Measurements from ENCODE around the gene PITPNC1.
A peak's percentile ranks its signal among the peaks of the same experiment; 100 is the strongest.
"Not testable (repeated sequence)": the region's sequence is repeated elsewhere in the genome, so short reads cannot be mapped to it uniquely, and the experiment has no call there.

The PITPNC1 gene

DNA sequence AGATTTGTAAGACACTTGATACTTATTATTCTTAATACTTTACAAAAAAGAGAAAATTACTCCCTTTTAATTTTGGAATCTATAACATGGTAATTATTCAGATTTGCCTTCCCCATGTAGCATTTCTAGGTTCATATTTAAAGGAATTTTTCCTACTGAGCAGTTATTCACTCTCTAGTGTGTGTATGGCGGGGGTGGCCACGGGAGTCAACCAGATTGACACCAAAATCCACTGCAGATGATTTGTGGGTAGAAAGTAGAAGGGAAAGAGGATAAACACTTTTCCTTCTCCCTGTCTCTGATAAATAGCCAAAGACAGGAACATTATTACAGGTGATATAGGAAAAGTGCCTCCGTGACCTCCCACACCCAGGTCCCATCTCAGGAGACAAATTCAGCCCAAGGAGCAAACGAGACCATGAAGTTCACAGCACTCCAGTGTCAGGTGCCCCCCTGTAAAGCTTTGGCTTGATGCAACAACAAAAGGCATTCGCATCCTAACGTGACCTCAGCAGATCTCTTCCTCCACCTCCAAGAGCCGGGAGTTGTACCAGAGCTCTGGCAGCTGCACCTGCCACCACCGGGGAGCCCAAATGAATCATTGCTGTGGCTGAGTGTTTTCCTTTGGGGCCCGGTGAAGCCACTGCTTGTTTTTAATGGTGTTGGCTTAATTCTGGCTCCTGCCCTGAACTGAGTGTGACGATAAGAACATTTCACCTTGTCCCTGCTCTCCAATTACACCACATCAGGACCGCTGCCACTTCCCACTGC is 248.0 kb downstream of the PITPNC1 start:
- no peak for DNase-seq (ENCODE audit: low read depth)

DNA sequence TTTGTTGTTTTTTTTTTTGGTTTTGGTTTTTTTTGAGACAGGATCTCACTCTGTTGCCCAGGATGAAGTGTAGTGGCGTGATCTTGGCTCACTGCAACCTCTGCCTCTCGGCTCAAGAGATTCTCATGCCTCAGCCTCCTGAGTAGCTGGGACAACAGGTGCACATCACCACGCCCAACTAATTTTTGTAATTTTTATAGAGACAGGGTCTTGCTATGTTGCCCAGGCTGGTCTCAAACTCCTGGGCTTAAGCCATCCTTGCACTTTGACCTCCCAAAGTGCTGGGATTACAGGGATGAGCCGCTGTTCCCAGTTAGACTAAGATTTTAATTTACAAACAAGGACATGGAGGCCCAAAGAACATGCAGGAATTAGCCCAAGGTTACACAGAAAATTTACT is 248.9 kb downstream of the PITPNC1 start:
- DNase-seq (ENCODE audit: low read depth) = no peak

- DNase-seq (ENCODE audit: low read depth) = peak; percentile 44
These were observed 251.5 kb downstream of the PITPNC1 start for GRCh38 chr17:67628580-67629013.

- DNase-seq (ENCODE audit: low read depth) = peak; percentile 74
These were observed 252.9 kb downstream of the PITPNC1 start for GRCh38 chr17:67629971-67630320.

- not testable (repeated sequence) for DNase-seq (ENCODE audit: low read depth)
These were observed 253.8 kb downstream of the PITPNC1 start for GRCh38 chr17:67630836-67631235.

DNA sequence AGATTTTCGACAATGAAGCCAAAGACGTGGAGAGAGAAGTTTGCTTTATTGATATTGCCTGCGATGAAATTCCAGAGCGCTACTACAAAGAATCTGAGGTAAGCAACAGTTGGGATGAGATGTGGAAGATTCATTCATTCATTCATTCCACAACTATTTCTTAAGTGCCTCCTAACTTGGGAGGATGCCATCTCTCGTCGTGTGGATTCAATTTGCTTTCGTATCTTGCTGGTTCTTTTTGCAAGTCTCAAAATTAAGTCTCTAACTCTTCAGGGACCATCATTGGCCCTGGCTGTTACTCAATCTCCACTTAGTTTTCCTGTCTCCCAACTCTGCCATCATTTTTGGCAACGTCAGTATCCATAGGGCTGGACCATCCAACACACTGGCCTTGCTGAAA is 255.1 kb downstream of the PITPNC1 start:
- no peak for DNase-seq (ENCODE audit: low read depth)

DNA sequence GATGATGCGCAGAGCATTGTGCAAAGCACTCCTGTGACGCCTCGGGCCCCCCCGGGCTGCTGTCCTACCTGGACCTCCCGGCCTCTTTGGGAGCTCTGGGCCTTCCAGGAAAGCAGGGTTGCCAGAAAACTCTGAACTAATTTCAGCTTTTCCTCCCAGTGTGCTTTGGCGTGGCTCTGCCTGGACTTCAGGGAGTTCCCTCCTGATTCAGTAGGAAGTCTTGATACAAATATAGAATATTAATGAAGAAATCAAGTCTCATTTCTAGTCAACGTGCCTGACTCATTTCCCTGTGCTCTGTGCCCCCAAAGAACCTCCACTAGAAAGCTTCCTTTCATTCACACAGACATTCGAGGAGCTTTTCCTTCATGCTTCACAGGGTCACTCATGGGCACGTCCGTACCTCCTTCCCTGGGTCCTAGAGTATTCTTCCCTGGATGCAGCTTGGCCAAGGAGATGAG is 256.7 kb downstream of the PITPNC1 start:
- DNase-seq (ENCODE audit: low read depth) = no peak

- no peak for DNase-seq (ENCODE audit: low read depth)
These were observed 258.6 kb downstream of the PITPNC1 start for GRCh38 chr17:67635681-67636080.

DNA sequence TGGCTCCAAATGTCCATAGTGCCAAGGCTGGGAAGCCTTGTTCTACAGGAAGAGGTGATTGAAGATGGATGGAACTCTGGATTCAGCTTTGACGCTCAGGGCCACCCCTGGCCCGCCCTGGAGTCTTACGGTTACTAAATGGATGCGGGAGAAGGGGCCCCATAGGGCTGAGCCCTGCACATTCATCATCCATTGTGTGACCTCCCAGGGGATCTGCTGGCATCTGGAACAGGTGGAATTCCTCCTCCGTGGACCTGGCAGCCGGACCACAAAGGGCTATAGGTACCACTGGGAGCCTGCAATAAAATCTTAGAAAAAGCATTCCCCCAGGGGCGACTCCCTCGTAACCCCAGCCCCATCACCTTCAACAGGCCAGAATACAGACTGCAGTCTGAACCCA is 259.2 kb downstream of the PITPNC1 start:
- DNase-seq (ENCODE audit: low read depth) = no peak

DNA sequence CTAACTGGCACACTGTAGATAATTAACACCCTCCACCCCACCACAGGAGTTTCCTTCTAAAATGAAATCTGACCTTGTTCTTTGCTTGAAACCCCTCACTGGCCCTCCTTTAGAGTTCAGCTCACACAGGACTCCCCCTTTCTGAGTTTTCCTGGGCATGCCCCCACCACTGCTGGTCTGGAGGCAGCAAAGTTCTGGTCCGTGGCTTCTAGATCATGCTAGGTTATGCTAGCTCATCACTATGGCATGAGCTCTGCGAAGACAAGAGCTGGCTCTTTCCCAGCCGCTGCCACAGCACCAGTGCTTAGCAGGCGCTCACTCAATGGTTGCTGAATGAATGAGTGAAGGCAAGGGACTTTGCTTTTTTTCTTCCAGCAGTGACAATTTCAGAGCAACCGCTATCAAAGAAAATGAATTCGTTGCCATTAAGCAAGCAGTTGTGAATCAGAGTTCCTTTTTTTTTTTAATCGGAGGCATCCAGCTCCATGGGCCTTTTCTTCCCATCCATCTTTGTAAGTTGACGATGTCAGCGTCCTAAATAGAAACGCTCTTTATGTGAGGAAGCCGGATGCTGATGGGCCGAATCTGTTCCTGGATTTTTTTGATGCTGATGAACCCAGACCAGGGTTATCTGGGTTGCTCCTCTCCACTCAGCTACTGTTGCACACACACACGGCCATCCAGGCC is 259.9 kb downstream of the PITPNC1 start:
- DNase-seq (ENCODE audit: low read depth) = peak; percentile 15

DNA sequence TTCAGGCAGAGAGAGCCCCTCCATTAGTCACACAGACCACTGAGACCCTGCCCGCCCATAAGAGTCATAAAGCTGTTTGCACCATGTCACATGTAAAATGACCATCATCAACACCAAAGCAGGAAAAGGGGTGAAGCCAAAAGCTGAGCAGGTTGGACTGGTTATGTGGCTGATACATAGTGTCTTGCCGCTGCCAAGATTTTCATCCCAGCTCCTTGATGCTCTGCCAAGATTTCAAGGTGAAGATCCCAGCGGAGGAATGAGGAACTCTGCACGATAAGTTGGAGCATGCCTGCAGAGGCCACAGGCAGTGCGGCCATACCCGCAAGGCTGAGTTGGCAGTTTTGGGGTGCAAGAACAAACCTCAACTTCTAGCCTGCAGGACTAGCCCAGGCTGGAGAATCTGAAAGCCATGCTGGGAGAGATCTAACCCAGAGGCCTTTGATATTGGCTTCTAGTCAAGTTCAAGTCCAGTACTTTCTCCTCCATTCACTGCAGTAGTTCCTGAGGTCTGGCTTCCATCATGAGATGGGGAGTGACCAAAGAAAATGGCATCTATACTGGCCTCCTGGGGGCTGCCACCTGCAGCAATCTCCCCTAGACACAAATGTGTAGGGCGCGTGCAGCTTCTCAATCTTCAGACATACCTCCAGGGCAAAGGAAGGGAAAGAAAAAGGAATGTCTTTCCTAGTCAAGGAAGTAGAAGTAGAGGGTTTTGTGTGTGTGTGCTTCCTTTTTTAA is 261.0 kb downstream of the PITPNC1 start:
- DNase-seq (ENCODE audit: low read depth) = no peak

DNA sequence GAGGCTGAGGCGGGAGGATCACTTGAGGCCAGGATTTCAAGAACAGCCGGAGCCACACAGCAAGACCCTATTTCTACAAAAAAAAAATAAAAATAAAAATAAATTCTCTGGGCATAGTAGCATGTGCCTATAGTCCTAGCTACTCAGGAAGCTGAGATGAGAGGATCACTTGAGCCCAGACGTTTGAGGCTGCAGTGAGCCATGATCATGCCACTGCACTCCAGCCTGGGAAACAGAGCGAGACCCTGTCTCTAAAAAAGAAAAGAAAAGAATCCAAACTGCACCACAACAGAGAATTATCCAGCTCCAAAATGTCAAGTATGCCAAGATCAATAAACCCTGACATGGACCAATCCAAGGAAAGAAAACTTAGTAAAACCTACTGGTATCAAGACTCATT is 261.8 kb downstream of the PITPNC1 start:
- DNase-seq (ENCODE audit: low read depth) = no peak

DNA sequence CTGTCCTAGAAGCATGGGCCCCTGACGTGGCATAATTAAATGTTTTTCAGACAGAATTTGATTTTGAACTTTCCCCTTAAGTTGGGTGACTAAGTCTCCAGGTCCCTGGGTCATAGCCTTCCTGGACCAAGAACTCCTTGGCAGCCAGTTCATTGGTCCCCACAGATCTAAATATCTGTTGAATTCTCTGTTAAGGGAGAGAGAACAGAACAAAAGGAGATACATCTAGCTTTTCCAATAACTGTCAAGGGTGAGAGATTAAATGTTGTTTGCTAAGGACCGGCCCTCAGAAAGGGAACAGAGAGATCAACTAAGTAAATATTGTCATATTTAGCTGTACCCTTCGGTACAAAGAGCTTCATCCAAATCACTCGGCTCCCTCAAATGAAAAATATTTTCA is 262.5 kb downstream of the PITPNC1 start:
- DNase-seq (ENCODE audit: low read depth) = no peak

GRCh38 chr17:67639979-67640378 is 262.9 kb downstream of the PITPNC1 start:
- no peak for DNase-seq (ENCODE audit: low read depth)

DNA sequence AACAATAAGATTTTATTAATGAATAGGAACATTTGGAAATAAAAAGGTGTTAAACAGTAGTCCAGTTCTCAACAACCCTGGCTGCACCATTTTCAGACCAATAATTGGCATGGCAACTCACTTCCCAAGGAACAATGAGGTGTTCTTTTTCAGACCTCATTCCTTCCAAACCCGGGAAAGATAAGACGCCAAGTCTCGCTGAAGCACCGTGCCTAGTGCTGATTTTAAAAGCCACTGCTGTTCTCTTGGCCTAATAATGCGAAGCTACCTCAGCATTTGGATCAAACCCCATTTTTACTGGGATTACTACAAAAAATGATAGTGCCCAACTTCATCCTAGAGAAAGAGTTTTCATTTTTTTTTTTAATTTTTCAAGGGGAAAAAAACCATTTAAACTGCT is 265.4 kb downstream of the PITPNC1 start:
- no peak for DNase-seq (ENCODE audit: low read depth)

DNA sequence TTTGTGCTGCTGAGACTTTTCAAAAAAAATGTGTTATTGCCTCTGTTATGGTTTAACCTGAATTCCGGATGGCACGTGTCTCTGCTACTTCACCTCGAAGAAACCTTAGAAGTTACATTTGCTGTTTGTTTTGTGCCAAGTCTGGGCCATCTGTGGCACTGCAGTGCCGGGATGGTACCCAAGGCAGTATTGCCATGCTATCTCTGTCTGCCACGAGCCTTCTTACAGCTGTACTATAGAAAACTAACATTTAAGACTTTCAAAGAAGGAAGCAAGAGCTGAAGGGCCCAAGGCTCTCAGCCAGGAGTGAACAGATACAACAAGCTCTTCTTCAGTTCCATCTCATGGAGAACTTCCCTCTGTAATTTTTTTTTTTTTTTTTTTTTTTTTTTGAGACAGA is 267.0 kb downstream of the PITPNC1 start:
- no peak for DNase-seq (ENCODE audit: low read depth)

- DNase-seq (ENCODE audit: low read depth) = not testable (repeated sequence)
These were observed 268.1 kb downstream of the PITPNC1 start for GRCh38 chr17:67645195-67645594.

- DNase-seq (ENCODE audit: low read depth) = no peak
These were observed 269.4 kb downstream of the PITPNC1 start for GRCh38 chr17:67646472-67646871.

DNA sequence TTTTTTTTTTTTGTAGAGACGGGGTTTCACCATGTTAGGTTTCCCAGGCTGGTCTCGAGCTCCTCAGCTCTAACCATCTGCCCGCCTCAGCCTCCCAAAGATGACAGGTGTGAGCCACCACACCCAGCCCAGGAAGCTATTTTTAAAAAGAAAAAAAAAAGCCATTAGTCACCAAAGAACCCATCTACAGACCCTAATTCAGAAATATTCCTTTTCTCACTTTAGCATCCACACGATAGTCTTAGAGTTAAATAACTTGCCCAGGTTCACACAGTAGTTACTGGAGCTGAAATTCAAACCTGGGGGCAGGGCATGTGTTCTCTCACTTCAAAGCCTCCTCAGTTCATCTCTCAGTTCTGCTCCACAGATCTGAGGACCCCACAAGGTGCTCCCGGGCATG is 270.4 kb downstream of the PITPNC1 start:
- no peak for DNase-seq (ENCODE audit: low read depth)

- no peak for DNase-seq (ENCODE audit: low read depth)
These were observed 271.2 kb downstream of the PITPNC1 start for GRCh38 chr17:67648032-67648905.

DNA sequence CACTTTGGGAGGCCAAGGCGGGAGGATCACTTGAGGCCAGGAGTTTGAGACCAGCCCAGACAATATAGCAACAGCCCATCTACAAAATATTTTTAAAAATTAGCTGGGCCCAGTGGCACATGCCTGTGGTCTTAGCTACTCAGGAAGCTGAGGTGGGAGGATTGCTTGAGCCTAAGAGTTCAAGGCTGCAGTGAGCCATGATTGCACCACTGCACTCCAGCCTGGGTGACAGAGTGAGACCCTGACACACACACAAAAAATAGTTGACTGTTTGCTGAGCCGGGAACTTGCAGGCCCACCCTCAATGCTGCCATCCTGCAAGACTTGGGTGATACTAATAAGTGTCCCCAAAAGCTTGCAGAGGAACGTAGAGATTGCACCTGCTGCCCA is 271.8 kb downstream of the PITPNC1 start:
- DNase-seq (ENCODE audit: low read depth) = not testable (repeated sequence)

- DNase-seq (ENCODE audit: low read depth) = no peak
These were observed 272.8 kb downstream of the PITPNC1 start for GRCh38 chr17:67649891-67650290.

Measured in ELR (cell line).